Mesenchymal stem cell (in vitro differentiated cells and primary cell): Measurements from ENCODE around the gene CELF4.

ENCODE experiments used
- DNase-seq: peaks from one replicate; pipeline ENCODE4 v3.0.0-alpha.2; 2013
- H2AFZ ChIP-seq: one replicate; pipeline ENCODE4 v1.6.1; 2013; ENCODE audit warnings: low read depth, mild to moderate bottlenecking, control low read depth, inconsistent platforms, low read length, moderate library complexity
- H2AK5ac ChIP-seq: 2 replicates; pipeline ENCODE4 v1.6.1; 2013; ENCODE audit warnings: low read length, moderate library complexity, mild to moderate bottlenecking, inconsistent platforms; ENCODE audit not compliant: severe bottlenecking
- H2BK120ac ChIP-seq: one replicate; pipeline ENCODE4 v1.6.1; 2013; ENCODE audit warnings: low read depth, mild to moderate bottlenecking, inconsistent platforms, low read length, moderate library complexity
- H2BK12ac ChIP-seq, 2 experiments: one replicate each; pipeline ENCODE4 v1.6.1; 2013; ENCODE audit warnings: inconsistent platforms in 2 of 2, low read length in 2 of 2, mild to moderate bottlenecking in 2 of 2, moderate library complexity in 2 of 2, control low read depth in 1 of 2
- H2BK15ac ChIP-seq: one replicate; pipeline ENCODE4 v1.6.1; 2013; ENCODE audit warnings: mild to moderate bottlenecking, low read depth, inconsistent platforms; ENCODE audit not compliant: poor library complexity, severe bottlenecking
- H2BK5ac ChIP-seq: 2 replicates; pipeline ENCODE4 v1.6.1; 2013; ENCODE audit warnings: low read depth, mild to moderate bottlenecking, low read length, control low read depth, inconsistent platforms; ENCODE audit not compliant: poor library complexity, severe bottlenecking
- H3K14ac ChIP-seq, 2 experiments: one replicate each; pipeline ENCODE4 v1.6.1; 2013; ENCODE audit warnings: inconsistent platforms in 2 of 2, low read length in 2 of 2, control low read depth in 1 of 2, mild to moderate bottlenecking in 1 of 2, moderate library complexity in 1 of 2
- H3K18ac ChIP-seq, 2 experiments: one replicate each; pipeline ENCODE4 v1.6.1; 2013; ENCODE audit warnings: inconsistent platforms in 2 of 2, low read length in 2 of 2, control low read depth in 1 of 2, low read depth in 1 of 2, mild to moderate bottlenecking in 1 of 2
- H3K23ac ChIP-seq, 2 experiments: one replicate each; pipeline ENCODE4 v1.6.1; 2013; ENCODE audit warnings: inconsistent platforms in 2 of 2, low read length in 2 of 2, mild to moderate bottlenecking in 2 of 2, moderate library complexity in 2 of 2, control low read depth in 1 of 2
- H3K27ac ChIP-seq: 2 replicates; pipeline ENCODE4 v1.5.1; 2013; ENCODE audit warnings: mild to moderate bottlenecking, moderate library complexity, low read length, control low read depth, inconsistent platforms; ENCODE audit not compliant: poor library complexity, severe bottlenecking
- H3K27me3 ChIP-seq, 2 experiments: 2 replicates each; pipeline versions ENCODE4 v1.6.1 to v1.7.0; 2013; ENCODE audit warnings: low read length in 2 of 2, mild to moderate bottlenecking in 2 of 2, moderate library complexity in 2 of 2, control low read depth in 1 of 2, inconsistent platforms in 1 of 2; ENCODE audit not compliant: control insufficient read depth in 1 of 2, insufficient read depth in 1 of 2
- H3K36me3 ChIP-seq, 2 experiments: 2 replicates each; pipeline versions ENCODE4 v1.6.1 to v1.7.0; 2013; ENCODE audit warnings: low read length in 2 of 2, control low read depth in 1 of 2, inconsistent platforms in 1 of 2, low read depth in 1 of 2, mild to moderate bottlenecking in 1 of 2; ENCODE audit not compliant: insufficient read depth in 2 of 2, control insufficient read depth in 1 of 2
- H3K4ac ChIP-seq, 2 experiments: one replicate each; pipeline ENCODE4 v1.6.1; 2013; ENCODE audit warnings: inconsistent platforms in 2 of 2, low read length in 2 of 2, mild to moderate bottlenecking in 2 of 2, moderate library complexity in 2 of 2, control low read depth in 1 of 2, low read depth in 1 of 2
- H3K4me1 ChIP-seq: 2 replicates; pipeline ENCODE4 v1.6.1; 2013; ENCODE audit warnings: low read depth, low read length, control low read depth; ENCODE audit not compliant: control insufficient read depth, insufficient read depth
- H3K4me2 ChIP-seq: 2 replicates; pipeline ENCODE4 v1.6.1; 2013; ENCODE audit warnings: low read length, mild to moderate bottlenecking, inconsistent platforms; ENCODE audit not compliant: poor library complexity, severe bottlenecking
- H3K4me3 ChIP-seq, 2 experiments: 2 replicates each; pipeline versions ENCODE4 v1.5.1 to v1.7.0; 2013; ENCODE audit warnings: low read length in 2 of 2, mild to moderate bottlenecking in 2 of 2, control low read depth in 1 of 2, low read depth in 1 of 2; ENCODE audit not compliant: insufficient read depth in 1 of 2
- H3K79me1 ChIP-seq: replicated peaks from 2 replicates; pipeline ENCODE4 v1.6.1; 2013; ENCODE audit warnings: mild to moderate bottlenecking, control low read depth, low read length, inconsistent platforms; ENCODE audit not compliant: poor library complexity, severe bottlenecking
- H3K9ac ChIP-seq: 2 replicates; pipeline ENCODE4 v1.7.0; 2013; ENCODE audit warnings: mild to moderate bottlenecking, low read length, moderate library complexity
- H3K9me3 ChIP-seq: 2 replicates; pipeline ENCODE4 v1.7.0; 2013; ENCODE audit warnings: mild to moderate bottlenecking, low read length; ENCODE audit not compliant: control insufficient read depth
- H4K8ac ChIP-seq: one replicate; pipeline ENCODE4 v1.6.1; 2013; ENCODE audit warnings: inconsistent platforms, mild to moderate bottlenecking, low read length, moderate library complexity
- H4K91ac ChIP-seq: one replicate; pipeline ENCODE4 v1.6.1; 2013; ENCODE audit warnings: mild to moderate bottlenecking, low read length, inconsistent platforms
- WGBS: methylation state at CpG from one replicate; pipeline ENCODE4 v1.1.7; 2013; ENCODE audit warnings: mixed read lengths; 5-methylcytosine and 5-hydroxymethylcytosine counted together

CELF4 gene

DNA sequence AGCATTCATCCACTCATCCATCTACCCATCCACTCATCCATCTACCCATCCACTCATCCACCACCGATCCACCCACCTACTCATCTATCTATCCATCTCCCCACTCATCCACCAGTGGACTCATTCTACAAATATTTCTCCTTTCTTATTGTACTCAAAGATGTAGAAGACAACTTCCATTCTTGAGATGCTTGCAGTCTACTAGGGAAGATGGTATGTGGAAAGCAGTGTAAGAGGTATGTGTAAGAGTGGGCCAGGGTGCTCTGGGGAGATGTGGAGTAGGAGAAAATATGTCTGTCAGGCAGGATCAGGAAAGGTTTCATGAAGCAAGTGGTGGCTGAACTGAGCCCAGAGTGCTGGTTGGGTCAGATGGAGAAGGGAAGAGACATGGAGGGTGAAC is 150.8 kb downstream of the CELF4 start:
- Histone ChIP-seq H3K23ac (no peak overlapping the region), H3K27me3 (peaks cover 8 to 30% of the 10 kb centered on the region in 2 experiments), H4K8ac (no peak overlapping the region), H2BK15ac (no peak overlapping the region), H2BK12ac (no peak overlapping the region), H3K36me3 (no peaks in the 10 kb centered on the region), H3K79me1 (no peaks in the 10 kb centered on the region), H3K9ac (no peak overlapping the region), H3K4me1 (no peaks in the 10 kb centered on the region), H2BK5ac (no peak overlapping the region), H3K9me3 (no peaks in the 10 kb centered on the region), H3K4me3 (no peak overlapping the region), H3K4ac (no peak overlapping the region), H2AK5ac (no peak overlapping the region), H3K18ac (no peak overlapping the region), H3K4me2 (no peak overlapping the region), H2AFZ (no peak overlapping the region), H2BK120ac (no peak overlapping the region), H3K27ac (no peak overlapping the region), H3K14ac (no peak overlapping the region), H4K91ac (no peak overlapping the region)
- WGBS = 86% methylated on average over 1 of the region's 1 CpG
- DNase-seq = no peak

DNA sequence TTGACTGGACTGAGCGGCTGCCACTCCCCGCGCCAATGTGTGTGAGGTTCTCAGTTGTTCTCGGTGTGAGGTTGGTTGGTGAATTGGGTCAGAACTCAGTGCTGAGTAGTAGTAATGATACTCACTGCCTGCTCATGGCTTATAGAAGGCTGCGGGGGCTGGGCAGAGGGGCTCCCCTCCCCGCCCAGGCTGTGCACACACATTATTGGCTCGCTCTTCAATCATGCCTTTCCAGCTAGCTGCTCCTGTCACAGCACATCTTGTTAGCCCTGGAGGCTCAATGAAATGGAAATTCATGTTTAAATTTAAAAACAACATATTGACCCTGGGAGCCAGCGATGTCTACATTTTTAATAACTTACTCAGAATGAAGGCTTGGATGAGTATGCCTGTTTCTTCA is 152.8 kb downstream of the CELF4 start:
- no peak overlapping the region for H3K9ac ChIP-seq
- no peaks in the 10 kb centered on the region for H3K79me1 ChIP-seq

DNA sequence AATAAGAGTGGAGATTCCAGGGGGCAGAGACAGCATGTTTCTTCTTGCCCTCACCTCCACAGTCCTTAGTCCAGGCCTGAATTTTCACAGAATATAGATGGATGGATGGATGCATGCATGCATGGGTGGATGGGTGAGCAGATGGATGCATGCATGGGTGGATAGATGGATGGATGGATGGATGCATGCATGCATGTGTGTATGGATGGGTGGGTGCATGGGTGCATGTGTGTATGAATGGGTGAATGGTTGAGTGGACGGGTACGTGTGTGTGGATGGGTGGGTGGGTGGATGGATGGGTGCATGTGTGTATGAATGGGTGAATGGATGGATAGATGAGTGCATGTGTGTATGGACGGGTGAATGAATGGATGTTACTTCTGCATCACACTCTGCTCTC is 153.3 kb downstream of the CELF4 start:
- DNase-seq = no peak
- Histone ChIP-seq H4K91ac (no peak overlapping the region), H2AK5ac (no peak overlapping the region), H3K36me3 (no peaks in the 10 kb centered on the region), H3K23ac (no peak overlapping the region), H3K79me1 (no peaks in the 10 kb centered on the region), H2BK120ac (no peak overlapping the region), H3K4me1 (no peaks in the 10 kb centered on the region), H3K4me2 (no peak overlapping the region), H2BK15ac (no peak overlapping the region), H2BK12ac (no peak overlapping the region), H3K4me3 (no peak overlapping the region), H3K27ac (no peak overlapping the region), H3K18ac (no peak overlapping the region), H3K27me3 (peaks cover 0 to 20% of the 10 kb centered on the region in 2 experiments), H3K9ac (no peak overlapping the region), H3K4ac (no peak overlapping the region), H3K14ac (no peak overlapping the region), H2AFZ (no peak overlapping the region), H2BK5ac (no peak overlapping the region), H3K9me3 (no peaks in the 10 kb centered on the region), H4K8ac (no peak overlapping the region)
- 81% methylated on average over 3 of the region's 3 CpGs for WGBS

More for the DNA sequence above, 152.8 kb downstream of the CELF4 start:
- no peaks in the 10 kb centered on the region for H3K9me3 ChIP-seq
- H2BK12ac ChIP-seq = no peak overlapping the region
- no peak overlapping the region for H3K23ac ChIP-seq
- no peak for DNase-seq
- no peak overlapping the region for H3K4ac ChIP-seq
- no peak overlapping the region for H3K14ac ChIP-seq
- no peak overlapping the region for H3K27ac ChIP-seq
- no peak overlapping the region for H2BK5ac ChIP-seq
- no peaks in the 10 kb centered on the region for H3K4me1 ChIP-seq
- no peak overlapping the region for H2AFZ ChIP-seq
- no peak overlapping the region for H2BK15ac ChIP-seq
- H3K4me3 ChIP-seq = no peak overlapping the region
- no peak overlapping the region for H2AK5ac ChIP-seq
- H2BK120ac ChIP-seq = no peak overlapping the region
- H4K91ac ChIP-seq = no peak overlapping the region
- H3K27me3 ChIP-seq = peaks cover 0 to 23% of the 10 kb centered on the region in 2 experiments
- WGBS = 87% methylated on average over 8 of the region's 8 CpGs
- no peak overlapping the region for H3K18ac ChIP-seq
- H3K4me2 ChIP-seq = no peak overlapping the region
- H4K8ac ChIP-seq = no peak overlapping the region
- H3K36me3 ChIP-seq = no peaks in the 10 kb centered on the region

DNA sequence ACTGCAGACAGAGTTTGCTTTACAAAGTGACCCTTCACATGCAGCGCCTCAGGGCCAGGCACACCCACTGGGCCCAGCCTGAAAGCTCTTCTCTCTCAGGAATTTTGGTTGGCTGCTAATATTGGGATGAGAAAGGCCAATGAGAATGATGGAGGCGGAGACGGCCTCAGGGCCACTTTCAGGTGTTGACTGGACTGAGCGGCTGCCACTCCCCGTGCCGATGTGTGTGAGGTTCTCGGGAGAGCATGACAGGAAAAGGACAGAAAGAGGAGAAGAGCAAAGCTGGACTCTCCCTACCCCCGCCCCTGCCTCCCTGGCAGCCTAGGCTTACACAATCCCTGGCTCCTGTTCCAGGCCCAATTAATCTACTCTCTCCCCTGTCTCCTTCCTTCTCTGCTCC is 155.7 kb downstream of the CELF4 start:
- no peaks in the 10 kb centered on the region for H3K36me3 ChIP-seq
- H4K91ac ChIP-seq = no peak overlapping the region
- DNase-seq = no peak
- H3K14ac ChIP-seq = no peak overlapping the region
- H3K18ac ChIP-seq = no peak overlapping the region
- no peak overlapping the region for H2BK120ac ChIP-seq
- H3K9ac ChIP-seq = no peak overlapping the region
- no peaks in the 10 kb centered on the region for H3K9me3 ChIP-seq
- no peak overlapping the region for H2BK12ac ChIP-seq
- H3K4me3 ChIP-seq = no peak overlapping the region
- no peak overlapping the region for H4K8ac ChIP-seq
- H3K79me1 ChIP-seq = no peaks in the 10 kb centered on the region
- H2BK5ac ChIP-seq = no peak overlapping the region
- no peak overlapping the region for H3K27ac ChIP-seq
- WGBS = 85% methylated on average over 4 of the region's 8 CpGs
- no peak overlapping the region for H2BK15ac ChIP-seq
- no peaks in the 10 kb centered on the region for H3K4me1 ChIP-seq
- no peak overlapping the region for H2AFZ ChIP-seq
- H2AK5ac ChIP-seq = no peak overlapping the region
- no peak overlapping the region for H3K4ac ChIP-seq
- H3K4me2 ChIP-seq = no peak overlapping the region
- peaks cover 0 to 12% of the 10 kb centered on the region in 2 experiments for H3K27me3 ChIP-seq
- no peak overlapping the region for H3K23ac ChIP-seq
